Measurements from ENCODE around the gene GGA3. TPM values are rescaled to one million over a fixed set of nuclear protein-coding genes. Genes with fewer than 3 reads are reported as not detected.
A peak's percentile ranks its signal among the peaks of the same experiment; 100 is the strongest.

Gene GGA3
- total and polyA plus RNA-seq, 2 donors from 2014 or later, result 8.0 to 49.2 TPM

DNA sequence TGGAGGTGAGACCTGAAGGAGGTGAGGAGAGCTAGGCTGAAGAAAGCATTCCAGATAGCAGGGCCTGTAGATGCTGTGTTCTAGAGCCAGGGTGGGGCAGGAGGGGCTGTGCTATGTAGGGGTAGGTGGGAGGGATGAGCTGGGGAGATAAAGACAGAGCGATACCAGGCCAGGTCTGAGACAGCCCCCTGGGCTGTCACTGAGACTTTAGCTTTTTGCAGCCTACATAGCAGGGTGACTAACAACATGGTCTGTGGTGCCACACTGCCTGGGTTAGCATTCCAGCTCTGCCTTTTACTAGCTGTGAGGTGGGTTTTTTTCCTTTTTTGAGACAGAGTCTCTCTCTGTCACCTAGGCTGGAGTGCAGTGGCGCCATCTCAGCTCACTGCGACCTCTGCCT is 41.6 kb downstream of the GGA3 start:
- no peaks in the 10 kb centered on the region for H3K27me3 ChIP-seq (ENCODE audit: control insufficient read depth, insufficient read depth, low read length)
- no peaks in the 10 kb centered on the region for H3K4me1 ChIP-seq (ENCODE audit: control insufficient read depth in 2 of 3, insufficient read depth in 2 of 3, low read depth in 1 of 3, low read length in 3 of 3)
- peaks cover 4 to 38% (median 27%) of the 10 kb centered on the region in 3 donors for H3K36me3 ChIP-seq (ENCODE audit: control insufficient read depth in 2 of 3, insufficient read depth in 3 of 3, low read length in 3 of 3)
- intact Hi-C loops (cut with DNase I), result no loop called here
- TF ChIP-seq CTCF (IDR thresholded peaks at IDR 0.05; ENCODE audit: borderline replicate concordance, extremely low read depth, insufficient read depth), result no peak
- H3K27ac ChIP-seq (ENCODE audit: low read depth in 2 of 2, low read length in 2 of 2), result no peak overlapping the region
- H3K9me3 ChIP-seq (ENCODE audit: control insufficient read depth in 2 of 3, insufficient read depth in 1 of 3, low read length in 3 of 3), result no peaks in the 10 kb centered on the region
- DNase-seq (no peak), FAIRE-seq (no peak)
- no peak overlapping the region for H3K4me3 ChIP-seq (ENCODE audit: low read length in 3 of 3)
- no peak overlapping the region for H3K9ac ChIP-seq (ENCODE audit: low read length in 3 of 3)

DNA sequence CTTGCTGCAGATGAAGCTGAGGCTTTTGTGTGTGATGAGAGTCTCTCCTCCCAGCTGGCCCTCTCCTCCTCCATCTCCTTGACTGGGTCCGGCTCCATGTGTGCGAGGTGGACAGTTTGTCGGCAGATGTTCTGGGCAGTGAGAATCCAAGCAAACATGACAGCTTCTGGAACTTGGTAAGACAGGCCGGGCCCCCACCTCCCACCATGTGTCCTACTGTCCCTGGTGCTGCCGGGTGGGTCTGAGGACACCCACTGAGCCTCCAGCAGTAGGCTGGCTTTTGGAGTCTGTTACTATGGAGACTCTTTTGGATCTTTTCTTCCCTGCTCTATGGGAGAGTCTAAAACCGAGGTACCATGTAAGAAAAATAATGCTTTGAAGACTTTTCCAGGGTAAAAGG is 43.3 kb downstream of the GGA3 start:
- Histone ChIP-seq H3K9ac (ENCODE audit: low read length in 3 of 3) (no peak overlapping the region), H3K27me3 (ENCODE audit: control insufficient read depth, insufficient read depth, low read length) (no peaks in the 10 kb centered on the region), H3K36me3 (ENCODE audit: control insufficient read depth in 2 of 3, insufficient read depth in 3 of 3, low read length in 3 of 3) (peaks cover 4 to 42% (median 31%) of the 10 kb centered on the region in 3 donors), H3K27ac (ENCODE audit: low read depth in 2 of 2, low read length in 2 of 2) (no peak overlapping the region), H3K4me3 (ENCODE audit: low read length in 3 of 3) (no peak overlapping the region), H3K4me1 (ENCODE audit: control insufficient read depth in 2 of 3, insufficient read depth in 2 of 3, low read depth in 1 of 3, low read length in 3 of 3) (no peaks in the 10 kb centered on the region), H3K9me3 (ENCODE audit: control insufficient read depth in 2 of 3, insufficient read depth in 1 of 3, low read length in 3 of 3) (no peaks in the 10 kb centered on the region)
- TF ChIP-seq CTCF (IDR thresholded peaks at IDR 0.05; ENCODE audit: borderline replicate concordance, extremely low read depth, insufficient read depth), result no peak
- DNase-seq (no peak), FAIRE-seq (no peak)
- intact Hi-C loops (cut with DNase I), result no loop called here

- Histone ChIP-seq H3K27ac (ENCODE audit: low read depth in 2 of 2, low read length in 2 of 2) (no peak overlapping the region), H3K4me1 (ENCODE audit: control insufficient read depth in 2 of 3, insufficient read depth in 2 of 3, low read depth in 1 of 3, low read length in 3 of 3) (peaks cover 0 to 8% (median 0%) of the 10 kb centered on the region in 3 donors), H3K36me3 (ENCODE audit: control insufficient read depth in 2 of 3, insufficient read depth in 3 of 3, low read length in 3 of 3) (peaks cover 4 to 19% (median 9%) of the 10 kb centered on the region in 3 donors), H3K9ac (ENCODE audit: low read length in 3 of 3) (no peak overlapping the region), H3K9me3 (ENCODE audit: control insufficient read depth in 2 of 3, insufficient read depth in 1 of 3, low read length in 3 of 3) (no peaks in the 10 kb centered on the region), H3K27me3 (ENCODE audit: control insufficient read depth, insufficient read depth, low read length) (no peaks in the 10 kb centered on the region), H3K4me3 (ENCODE audit: low read length in 3 of 3) (no peak overlapping the region)
- TF ChIP-seq CTCF (IDR thresholded peaks at IDR 0.05; ENCODE audit: borderline replicate concordance, extremely low read depth, insufficient read depth), result no peak
- intact Hi-C loops (cut with DNase I), result no loop called here
- peak in 1 of 5 donors; percentile 0 for DNase-seq
- FAIRE-seq, result no peak
Measured at GRCh38 chr17:75209061-75209460, 52.3 kb downstream of the GGA3 start.

GRCh38 chr17:75208161-75208560 is 53.2 kb downstream of the GGA3 start:
- FAIRE-seq, result no peak
- Histone ChIP-seq H3K4me3 (ENCODE audit: low read length in 3 of 3) (no peak overlapping the region), H3K27me3 (ENCODE audit: control insufficient read depth, insufficient read depth, low read length) (no peaks in the 10 kb centered on the region), H3K36me3 (ENCODE audit: control insufficient read depth in 2 of 3, insufficient read depth in 3 of 3, low read length in 3 of 3) (peaks cover 4 to 14% (median 5%) of the 10 kb centered on the region in 3 donors), H3K9ac (ENCODE audit: low read length in 3 of 3) (no peak overlapping the region), H3K4me1 (ENCODE audit: control insufficient read depth in 2 of 3, insufficient read depth in 2 of 3, low read depth in 1 of 3, low read length in 3 of 3) (peaks cover 0 to 8% (median 0%) of the 10 kb centered on the region in 3 donors), H3K27ac (ENCODE audit: low read depth in 2 of 2, low read length in 2 of 2) (no peak overlapping the region), H3K9me3 (ENCODE audit: control insufficient read depth in 2 of 3, insufficient read depth in 1 of 3, low read length in 3 of 3) (no peaks in the 10 kb centered on the region)
- intact Hi-C loops (cut with DNase I), result no loop called here
- TF ChIP-seq CTCF (IDR thresholded peaks at IDR 0.05; ENCODE audit: borderline replicate concordance, extremely low read depth, insufficient read depth), result no peak
- no peak for DNase-seq

Data from kidney (tissue), 14 donors.